Calu3 (cell line): ENCODE data around the gene SRGN. TPM values are rescaled to one million over a fixed set of nuclear protein-coding genes. Genes with fewer than 3 reads are reported as not detected.

Experiments
- BruUV-seq: library from RNA; stranded (reverse); fragments of 400-500 nt; replicated peaks from 2 replicates; lab custom pipeline; 2021; lab: Mats Ljungman, UMichigan
- CTCF ChIA-PET: fragments of 300-600 bp; sonication (Branson Sonifier 250); formaldehyde crosslinking; loops from one replicate; lab custom pipeline; 2022; ENCODE audit warnings: antibody characterized with exemption; lab: Charles Lee
- DNase-seq: peaks from one replicate; pipeline ENCODE4 v3.0.0; 2022
- H3K27ac Mint-ChIP-seq: one replicate; pipeline ENCODE4 v1.8.0; 2022; ENCODE audit warnings: mixed read lengths; ENCODE audit not compliant: unreplicated experiment
- H3K27me3 Mint-ChIP-seq: one replicate; pipeline ENCODE4 v1.8.0; 2022; ENCODE audit warnings: mixed read lengths; ENCODE audit not compliant: unreplicated experiment
- H3K36me3 Mint-ChIP-seq: one replicate; pipeline ENCODE4 v1.8.0; 2022; ENCODE audit warnings: mild to moderate bottlenecking, moderate library complexity, mixed read lengths; ENCODE audit not compliant: insufficient read depth, unreplicated experiment
- H3K4me1 Mint-ChIP-seq: one replicate; pipeline ENCODE4 v1.8.0; 2022; ENCODE audit warnings: mild to moderate bottlenecking, low read depth, mixed read lengths; ENCODE audit not compliant: unreplicated experiment
- H3K4me3 Mint-ChIP-seq: one replicate; pipeline ENCODE4 v1.8.0; 2022; ENCODE audit warnings: mild to moderate bottlenecking, low read depth, moderate library complexity, mixed read lengths; ENCODE audit not compliant: unreplicated experiment
- H3K9me3 Mint-ChIP-seq: one replicate; pipeline ENCODE4 v1.8.0; 2022; ENCODE audit warnings: low read depth, mixed read lengths; ENCODE audit not compliant: unreplicated experiment
- CTCF ChIP-seq: fragments of 200-600 bp; IDR thresholded peaks from one replicate; pipeline ENCODE4 v1.8.0; 2022; ENCODE audit warnings: antibody characterized with exemption; ENCODE audit not compliant: unreplicated experiment
- intact Hi-C: fragments of 100-400 bp; cut with micrococcal nuclease; formaldehyde crosslinking; loops from one replicate; pipeline ENCODE4 v1.10.0; 2022; ENCODE audit not compliant: unreplicated experiment
- total RNA-seq: library from RNA; stranded (reverse); gene quantifications from 2 replicates; pipeline ENCODE4 v1.2.3, GENCODE V29; 2022

SRGN gene
- total RNA-seq, 1 experiment from 2014 or later = not detected

- DNase-seq = no peak
- H3K9me3 Mint-ChIP-seq = no peaks in the 10 kb centered on the region
- intact Hi-C loops = loop anchor here (2.0 kb wide), 1 partner anchor 30 kb away; no protein-coding TSS in a partner anchor
- peaks cover 13% of the 10 kb centered on the region for H3K36me3 Mint-ChIP-seq
- CTCF ChIA-PET = interaction anchor here (1.5 kb wide), 1 partner anchor 22 kb away, joined by 3 read pairs; no protein-coding TSS in a partner anchor
- no peak overlapping the region for H3K4me3 Mint-ChIP-seq
- no peaks in the 10 kb centered on the region for H3K27me3 Mint-ChIP-seq
- BruUV-seq = no TSS peak
- TF ChIP-seq CTCF = no peak
- H3K27ac Mint-ChIP-seq = no peak overlapping the region
- peaks cover 28% of the 10 kb centered on the region for H3K4me1 Mint-ChIP-seq
These were observed 25.0 kb upstream of the SRGN start for GRCh38 chr10:69062901-69063300.

- no peak for DNase-seq
- intact Hi-C loops = no loop called here
- no TSS peak for BruUV-seq
- CTCF ChIA-PET = interaction anchor here (0.5 kb wide), 1 partner anchor 27 kb away, joined by 3 read pairs; no protein-coding TSS in a partner anchor
- no peak for TF ChIP-seq CTCF
- Mint-ChIP-seq H3K9me3 (no peaks in the 10 kb centered on the region), H3K4me3 (no peak overlapping the region), H3K36me3 (peaks cover 13% of the 10 kb centered on the region), H3K4me1 (peaks cover 26% of the 10 kb centered on the region), H3K27ac (no peak overlapping the region), H3K27me3 (no peaks in the 10 kb centered on the region)
These were observed 23.1 kb upstream of the SRGN start for GRCh38 chr10:69064762-69065328.

GRCh38 chr10:69065406-69066361 is 22.2 kb upstream of the SRGN start:
- no peak for DNase-seq
- H3K9me3 Mint-ChIP-seq = no peaks in the 10 kb centered on the region
- CTCF ChIA-PET = interaction anchor here (0.5 kb wide), 1 partner anchor 26 kb away, joined by 3 read pairs; no protein-coding TSS in a partner anchor
- BruUV-seq = no TSS peak
- H3K36me3 Mint-ChIP-seq = peaks cover 13% of the 10 kb centered on the region
- intact Hi-C loops = no loop called here
- H3K27ac Mint-ChIP-seq = no peak overlapping the region
- TF ChIP-seq CTCF = no peak
- H3K4me3 Mint-ChIP-seq = no peak overlapping the region
- H3K27me3 Mint-ChIP-seq = no peaks in the 10 kb centered on the region
- peaks cover 26% of the 10 kb centered on the region for H3K4me1 Mint-ChIP-seq

GRCh38 chr10:69067189-69067588 is 20.7 kb upstream of the SRGN start:
- Mint-ChIP-seq H3K4me3 (no peak overlapping the region), H3K9me3 (no peaks in the 10 kb centered on the region), H3K27ac (no peak overlapping the region), H3K36me3 (no peaks in the 10 kb centered on the region), H3K4me1 (peaks cover 15% of the 10 kb centered on the region), H3K27me3 (no peaks in the 10 kb centered on the region)
- TF ChIP-seq CTCF = no peak
- CTCF ChIA-PET = interaction anchor here (0.6 kb wide), 1 partner anchor 38 kb away, joined by 3 read pairs; no protein-coding TSS in a partner anchor
- no peak for DNase-seq
- intact Hi-C loops = no loop called here
- BruUV-seq = no TSS peak
